Measurements from ENCODE around the gene NEU4. TPM values are rescaled to one million over a fixed set of nuclear protein-coding genes. Genes with fewer than 3 reads are reported as not detected.

The NEU4 gene
- total RNA-seq, 1 experiment from 2014 or later: 0.70 TPM

DNA sequence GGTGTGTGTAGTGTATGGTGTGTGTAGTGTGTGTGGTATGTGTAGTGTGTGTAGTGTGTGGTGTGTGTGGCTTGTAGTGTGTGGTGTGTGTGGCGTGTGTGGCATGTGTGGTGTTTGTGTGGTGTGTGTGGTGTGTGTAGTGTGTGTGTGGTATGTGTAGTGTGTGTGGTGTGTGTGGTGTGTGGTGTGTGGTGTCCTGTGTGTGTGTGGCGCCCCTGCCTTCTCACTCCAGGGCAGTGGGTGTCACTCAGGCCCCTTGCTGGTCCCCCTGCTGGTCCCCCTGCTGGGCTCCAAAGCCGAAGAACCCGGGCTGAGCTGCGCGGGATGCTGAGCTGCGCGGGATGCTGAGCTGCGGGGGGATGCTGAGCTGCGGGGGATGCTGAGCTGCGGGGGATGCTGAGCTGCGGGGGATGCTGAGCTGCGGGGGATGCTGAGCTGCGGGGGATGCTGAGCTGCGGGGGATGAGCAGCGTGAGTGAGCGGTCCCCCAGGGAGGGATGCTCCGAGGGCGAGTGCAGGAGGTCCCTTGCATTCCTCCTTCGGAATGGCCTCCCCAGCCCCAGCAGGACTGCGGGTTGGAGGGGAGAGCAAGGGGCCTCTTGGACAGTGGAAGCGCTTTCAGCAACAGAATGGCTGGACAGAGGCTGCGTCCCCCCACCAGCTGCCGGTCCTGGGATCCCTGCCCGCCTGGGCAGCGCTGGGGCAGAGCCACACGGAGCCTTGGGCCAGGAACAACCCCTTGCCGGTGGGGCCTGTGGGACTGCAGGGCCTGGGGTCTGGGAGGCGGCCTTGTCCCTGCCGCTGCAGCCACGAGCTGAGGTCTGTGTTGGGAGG lies 57.2 kb downstream of the NEU4 start:
- Histone ChIP-seq H3K79me1 (ENCODE audit: insufficient read depth, low read depth, low read length, poor library complexity, severe bottlenecking) (no peaks in the 10 kb centered on the region), H3T11ph (ENCODE audit: low read length) (no peak overlapping the region), H2AK5ac (ENCODE audit: insufficient read length, low read length) (no peak overlapping the region), H4K5ac (ENCODE audit: insufficient read length, low read depth, low read length) (no peak overlapping the region), H3K79me2 (ENCODE audit: insufficient read depth, low read length) (no peaks in the 10 kb centered on the region), H3K4ac (ENCODE audit: low read depth, low read length) (no peak overlapping the region), H2BK15ac (ENCODE audit: low read depth, low read length) (no peak overlapping the region), H3K9me3 (ENCODE audit: control insufficient read depth, low read depth, low read length) (no peaks in the 10 kb centered on the region), H2BK12ac (ENCODE audit: insufficient read length, low read depth, low read length) (no peak overlapping the region), H3K9ac (ENCODE audit: extremely low read depth, insufficient read length, low read length) (no peak overlapping the region), H4K91ac (ENCODE audit: insufficient read length, low read depth, low read length) (no peak overlapping the region), H2BK5ac (ENCODE audit: insufficient read length, low read length) (no peak overlapping the region), H3K18ac (ENCODE audit: insufficient read length, low read depth, low read length) (no peak overlapping the region), H2BK120ac (ENCODE audit: low read depth, low read length, poor library complexity, severe bottlenecking) (no peak overlapping the region), H3K4me2 (ENCODE audit: insufficient read depth, insufficient read length, low read length) (no peak overlapping the region), H4K8ac (replicated peaks; ENCODE audit: insufficient read length, low read depth, low read length) (no peak overlapping the region), H4K20me1 (ENCODE audit: control insufficient read depth, insufficient read depth, insufficient read length) (peaks cover 8% of the 10 kb centered on the region), H2AFZ (ENCODE audit: low read length) (no peak overlapping the region), H3K4me1 (ENCODE audit: insufficient read depth, low read length) (no peaks in the 10 kb centered on the region; the same call in 1 of the 2 replicates), H3K27me3 (ENCODE audit: insufficient read depth, low read length) (no peaks in the 10 kb centered on the region; the same call in 1 of the 2 replicates), H3K23ac (ENCODE audit: insufficient read length, low read depth, low read length) (no peak overlapping the region), H2BK20ac (ENCODE audit: low read depth, low read length, poor library complexity, severe bottlenecking) (no peak overlapping the region), H3K56ac (ENCODE audit: insufficient read length, low read depth, low read length) (no peak overlapping the region), H3K23me2 (ENCODE audit: insufficient read length, low read depth, low read length, poor library complexity, severe bottlenecking) (no peaks in the 10 kb centered on the region), H3K14ac (ENCODE audit: insufficient read depth, low read length) (no peak overlapping the region), H3K27ac (ENCODE audit: insufficient read length, low read depth, low read length) (no peak overlapping the region)
- TF ChIP-seq, protein P1, sequence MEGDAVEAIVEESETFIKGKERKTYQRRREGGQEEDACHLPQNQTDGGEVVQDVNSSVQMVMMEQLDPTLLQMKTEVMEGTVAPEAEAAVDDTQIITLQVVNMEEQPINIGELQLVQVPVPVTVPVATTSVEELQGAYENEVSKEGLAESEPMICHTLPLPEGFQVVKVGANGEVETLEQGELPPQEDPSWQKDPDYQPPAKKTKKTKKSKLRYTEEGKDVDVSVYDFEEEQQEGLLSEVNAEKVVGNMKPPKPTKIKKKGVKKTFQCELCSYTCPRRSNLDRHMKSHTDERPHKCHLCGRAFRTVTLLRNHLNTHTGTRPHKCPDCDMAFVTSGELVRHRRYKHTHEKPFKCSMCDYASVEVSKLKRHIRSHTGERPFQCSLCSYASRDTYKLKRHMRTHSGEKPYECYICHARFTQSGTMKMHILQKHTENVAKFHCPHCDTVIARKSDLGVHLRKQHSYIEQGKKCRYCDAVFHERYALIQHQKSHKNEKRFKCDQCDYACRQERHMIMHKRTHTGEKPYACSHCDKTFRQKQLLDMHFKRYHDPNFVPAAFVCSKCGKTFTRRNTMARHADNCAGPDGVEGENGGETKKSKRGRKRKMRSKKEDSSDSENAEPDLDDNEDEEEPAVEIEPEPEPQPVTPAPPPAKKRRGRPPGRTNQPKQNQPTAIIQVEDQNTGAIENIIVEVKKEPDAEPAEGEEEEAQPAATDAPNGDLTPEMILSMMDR (conservative IDR thresholded peaks at IDR 0.05): no peak
- Mint-ChIP-seq H3K9me3 (peaks cover 19 to 20% of the 10 kb centered on the region in 2 experiments), H3K4me1 (peaks cover 4 to 21% of the 10 kb centered on the region in 2 experiments), H3K36me3 (ENCODE audit: insufficient read depth in 1 of 3, low read depth in 3 of 3) (peaks cover 0 to 6% (median 0%) of the 10 kb centered on the region in 3 experiments; a peak in 2 of 7 replicates), H3K27me3 (ENCODE audit: low read depth) (peaks cover 17% of the 10 kb centered on the region), H3K4me3 (peak overlapping the region in 1 of 2 experiments; percentile 48; a peak in 2 of 5 replicates), H3K27ac (peak overlapping the region in 2 of 3 experiments; percentile 7 to 85; a peak in 2 of 7 replicates)
- WGBS (ENCODE audit: extremely low coverage, insufficient read length, low lambda C conversion rate): 100% methylated on average over 1 of the region's 31 CpGs
- peak; percentile 63 for DNase-seq

Other genes starting within 250 kb of the NEU4 start
- 70.6 and 71.4 TPM in 2 replicates for gene THAP4, start 172.0 kb upstream of the NEU4 start, total RNA-seq (2021)
- 105 and 110 TPM in 2 replicates for gene ATG4B, start 171.5 kb upstream of the NEU4 start, total RNA-seq (2021)
- 75.6 and 76.0 TPM in 2 replicates for gene DTYMK, start 122.4 kb upstream of the NEU4 start, total RNA-seq (2021)
- 60.4 and 66.0 TPM in 2 replicates for gene ING5, start 107.2 kb upstream of the NEU4 start, total RNA-seq (2021)
- gene D2HGDH, start 74.6 kb upstream of the NEU4 start, total RNA-seq (2021): 10.0 TPM in 2 replicates
- 0.33 and 0.37 TPM in 2 replicates for gene GAL3ST2, start 32.4 kb upstream of the NEU4 start, total RNA-seq (2021)
- 1.4 and 1.6 TPM in 2 replicates for gene PDCD1, start 49.7 kb downstream of the NEU4 start, total RNA-seq (2021)
- gene RTP5, start 60.5 kb downstream of the NEU4 start, total RNA-seq (2021): not detected in 2 replicates